SK-N-SH (cell line): ENCODE measurements around the gene EOLA2. TPM values are rescaled to one million over a fixed set of nuclear protein-coding genes. Genes with fewer than 3 reads are reported as not detected.

Source experiments
- CTCF ChIA-PET: fragments of 300-600, 350-600 bp; formaldehyde crosslinking; extraction: SDS; loops from one replicate; lab custom pipeline; 2021; lab: Yijun Ruan, JAX
- POLR2A ChIA-PET: fragments of 350-600 bp; sonication (Branson Sonifier 250); formaldehyde crosslinking; extraction: SDS; loops from one replicate; lab custom pipeline; 2020; ENCODE audit warnings: antibody characterized with exemption, inconsistent platforms; lab: Yijun Ruan, JAX
- DNase-seq: peaks from one replicate; pipeline ENCODE4 v3.0.0; 2012
- H2AFZ ChIP-seq: fragments of 200-600 bp; sonication (generic); 2 replicates; pipeline ENCODE4 v1.8.1; 2016; ENCODE audit warnings: antibody characterized with exemption, mild to moderate bottlenecking, low read depth
- H3F3A ChIP-seq: fragments of 200-600 bp; sonication (generic); replicated peaks from 2 replicates; pipeline ENCODE3; 2016; ENCODE audit warnings: antibody characterized with exemption, mild to moderate bottlenecking; ENCODE audit not compliant: insufficient read depth
- H3K27ac ChIP-seq, 2 experiments: fragments of 200-500 bp in 1 of 2; fragments of 200-600 bp in 1 of 2; sonication (Bioruptor generic) in 1 of 2; sonication (generic), shearing (Covaris generic) in 1 of 2; 2 replicates each; pipeline versions ENCODE4 v1.5.1 to v1.6.1; 2014 to 2016; ENCODE audit warnings: low read depth in 2 of 2, inconsistent platforms in 1 of 2, low read length in 1 of 2, mild to moderate bottlenecking in 1 of 2, mixed read lengths in 1 of 2
- H3K27me3 ChIP-seq: fragments of 200-600 bp; sonication (generic), shearing (Covaris generic); 2 replicates; pipeline ENCODE4 v1.6.1; 2016; ENCODE audit warnings: mixed run types; ENCODE audit not compliant: insufficient read depth
- H3K36me3 ChIP-seq, 2 experiments: fragments of 200-500 bp in 1 of 2; fragments of 200-600 bp in 1 of 2; sonication (Bioruptor generic) in 1 of 2; sonication (generic) in 1 of 2; replicated peaks in 1 of 2; 2 replicates each; pipeline versions ENCODE3 to v1.5.1; 2014 to 2016; ENCODE audit warnings: low read length in 1 of 2, mild to moderate bottlenecking in 1 of 2; ENCODE audit not compliant: insufficient read depth in 2 of 2, control insufficient read depth in 1 of 2
- H3K4me1 ChIP-seq, 2 experiments: fragments of 200-500 bp in 1 of 2; fragments of 200-600 bp in 1 of 2; sonication (Bioruptor generic) in 1 of 2; sonication (generic), shearing (Covaris generic) in 1 of 2; 2 replicates each; pipeline versions ENCODE4 v1.5.1 to v1.6.1; 2014 to 2016; ENCODE audit warnings: low read depth in 1 of 2, low read length in 1 of 2, mixed run types in 1 of 2; ENCODE audit not compliant: insufficient read depth in 2 of 2, control insufficient read depth in 1 of 2
- H3K4me2 ChIP-seq: fragments of 200-600 bp; sonication (generic), shearing (Covaris generic); 2 replicates; pipeline ENCODE4 v1.6.1; 2017; ENCODE audit warnings: mixed run types
- H3K4me3 ChIP-seq, 2 experiments: fragments of 200-500 bp in 1 of 2; fragments of 200-600 bp in 1 of 2; sonication (Bioruptor generic) in 1 of 2; sonication (generic), shearing (Covaris generic) in 1 of 2; 2 replicates each; pipeline versions ENCODE4 v1.5.1 to v1.8.1; 2014 to 2016; ENCODE audit warnings: low read depth in 2 of 2, inconsistent platforms in 1 of 2, low read length in 1 of 2, mild to moderate bottlenecking in 1 of 2, mixed read lengths in 1 of 2, moderate library complexity in 1 of 2
- H3K79me2 ChIP-seq: fragments of 200-600 bp; sonication (generic); 2 replicates; pipeline ENCODE4 v1.8.1; 2017; ENCODE audit warnings: mild to moderate bottlenecking; ENCODE audit not compliant: insufficient read depth
- H3K9ac ChIP-seq: fragments of 200-600 bp; sonication (generic); 2 replicates; pipeline ENCODE4 v1.6.1; 2017; ENCODE audit warnings: mixed run types
- H3K9me2 ChIP-seq: fragments of 200-600 bp; sonication (generic); 2 replicates; pipeline ENCODE4 v1.6.1; 2017; ENCODE audit warnings: mixed run types
- H3K9me3 ChIP-seq: fragments of 200-600 bp; sonication (generic); 2 replicates; pipeline ENCODE4 v1.6.1; 2017; ENCODE audit warnings: mixed run types, mild to moderate bottlenecking, moderate library complexity
- H4K20me1 ChIP-seq: fragments of 200-600 bp; sonication (generic); 2 replicates; pipeline ENCODE4 v1.6.1; 2017; ENCODE audit warnings: mild to moderate bottlenecking, mixed run types; ENCODE audit not compliant: insufficient read depth
- CHD2 ChIP-seq: fragments of 150-350 bp; IDR thresholded peaks from 2 replicates; pipeline ENCODE4 v1.6.1; 2018; ENCODE audit warnings: low read length; ENCODE audit not compliant: partially characterized antibody
- ELF1 ChIP-seq: IDR thresholded peaks from 2 replicates; pipeline ENCODE4 v1.4.0; 2012
- EZH2phosphoT487 ChIP-seq: fragments of 200-600 bp; sonication (generic); IDR thresholded peaks from 2 replicates; pipeline ENCODE4 v1.6.1; 2017; ENCODE audit warnings: low read depth, mixed run types, mild to moderate bottlenecking, antibody characterized with exemption, moderate library complexity, borderline replicate concordance
- FOSL2 ChIP-seq: IDR thresholded peaks from 2 replicates; pipeline ENCODE4 v1.4.0; 2012; ENCODE audit warnings: low read depth, mild to moderate bottlenecking, moderate library complexity, borderline replicate concordance
- FOXM1 ChIP-seq: IDR thresholded peaks from 2 replicates; pipeline ENCODE4 v1.4.0; 2012; ENCODE audit warnings: low read depth, mild to moderate bottlenecking
- JUND ChIP-seq: IDR thresholded peaks from 2 replicates; pipeline ENCODE4 v1.4.0; 2012
- MEF2A ChIP-seq: IDR thresholded peaks from 2 replicates; pipeline ENCODE4 v1.4.0; 2012; ENCODE audit warnings: low read depth, borderline replicate concordance
- MXI1 ChIP-seq: IDR thresholded peaks from 2 replicates; pipeline ENCODE4 v1.6.1; 2012; ENCODE audit warnings: mild to moderate bottlenecking, low read depth, low read length, improper control_type of control experiment
- POLR2AphosphoS5 ChIP-seq: IDR thresholded peaks from 2 replicates; pipeline ENCODE4 v1.6.1; 2012; ENCODE audit warnings: low read depth, low read length
- RCOR1 ChIP-seq: fragments of 150-350 bp; IDR thresholded peaks from 2 replicates; pipeline ENCODE4 v1.6.1; 2017; ENCODE audit warnings: antibody characterized with exemption, low read length
- RFX5 ChIP-seq: IDR thresholded peaks from 2 replicates; pipeline ENCODE4 v1.6.1; 2012; ENCODE audit warnings: mild to moderate bottlenecking, improper control_type of control experiment, low read length
- RXRA ChIP-seq: IDR thresholded peaks from 2 replicates; pipeline ENCODE4 v1.4.0; 2012; ENCODE audit warnings: low read depth, mild to moderate bottlenecking, borderline replicate concordance
- SMC3 ChIP-seq: IDR thresholded peaks from 2 replicates; pipeline ENCODE4 v1.6.1; 2012; ENCODE audit warnings: low read depth, low read length, improper control_type of control experiment
- TEAD4 ChIP-seq: IDR thresholded peaks from 2 replicates; pipeline ENCODE4 v1.4.0; 2012; ENCODE audit warnings: mild to moderate bottlenecking, borderline replicate concordance; ENCODE audit not compliant: insufficient read depth
- YY1 ChIP-seq: IDR thresholded peaks from 2 replicates; pipeline ENCODE4 v1.4.0; 2012; ENCODE audit warnings: low read depth, mild to moderate bottlenecking
- WGBS: methylation state at CpG from one replicate; pipeline ENCODE4 v1.1.6; 2017; ENCODE audit warnings: low lambda C conversion rate; 5-methylcytosine and 5-hydroxymethylcytosine counted together
- polyA plus RNA-seq, 3 experiments: library from polyadenylated mRNA; depleted of rRNA; stranded (reverse); fragments of >200 nt; gene quantifications; 2 replicates each; pipeline ENCODE4 v1.2.3, GENCODE V29; 2012
- TF ChIP-seq, protein P1 (sequence below): IDR thresholded peaks from 2 replicates; pipeline ENCODE4; 2012
- TF ChIP-seq, protein P2 (sequence below): IDR thresholded peaks from 2 replicates; pipeline ENCODE4 v1.4.0; 2012; ENCODE audit warnings: low read depth, borderline replicate concordance
- TF ChIP-seq, protein P3 (sequence below): fragments of 150-350 bp; IDR thresholded peaks from 2 replicates; pipeline ENCODE4 v1.6.1; 2017; ENCODE audit warnings: antibody characterized with exemption, low read length, low read depth, borderline replicate concordance
- TF ChIP-seq, protein P4 (sequence below): IDR thresholded peaks from 2 replicates; pipeline ENCODE4 v1.6.1; 2012; ENCODE audit warnings: mild to moderate bottlenecking, low read depth, low read length, moderate library complexity
- TF ChIP-seq, protein P5 (sequence below): fragments of 200-600 bp; sonication (generic); IDR thresholded peaks from 2 replicates; pipeline ENCODE4 v1.6.1; 2017; ENCODE audit warnings: antibody characterized with exemption, mild to moderate bottlenecking, moderate library complexity

The EOLA2 gene
- polyA plus RNA-seq, 1 of the 3 experiments (the other 2 are of a cell fraction), result 43.4 TPM

DNA sequence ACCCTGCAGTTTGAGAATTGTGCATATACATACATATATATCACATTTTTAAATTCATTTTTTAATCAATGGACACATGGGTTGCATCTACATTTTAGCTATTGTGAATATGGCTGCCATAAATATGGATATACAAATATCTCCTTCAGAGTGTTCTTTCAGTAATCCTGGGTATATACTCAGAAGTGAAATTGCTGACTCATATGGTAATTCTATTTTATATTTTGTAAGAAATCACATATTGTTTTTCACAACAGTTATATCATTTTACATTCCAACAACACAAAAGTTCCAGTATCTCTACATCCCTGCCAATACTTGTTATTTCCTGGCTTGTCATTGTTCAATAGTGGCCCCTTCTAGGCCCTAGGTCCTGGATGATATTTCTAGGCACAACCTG lies 29.6 kb downstream of the EOLA2 start:
- Histone ChIP-seq H3K27me3 (no peaks in the 10 kb centered on the region), H4K20me1 (no peaks in the 10 kb centered on the region), H3K79me2 (no peaks in the 10 kb centered on the region), H3K4me3 (no peak overlapping the region), H3K9me2 (no peaks in the 10 kb centered on the region), H3K9ac (no peak overlapping the region), H3K27ac (no peak overlapping the region), H3K4me1 (no peaks in the 10 kb centered on the region), H3K36me3 (no peaks in the 10 kb centered on the region), H3K9me3 (no peaks in the 10 kb centered on the region)
- CTCF ChIA-PET, result no interaction called here
- no peak for DNase-seq
- TF ChIP-seq RCOR1 (no peak), RXRA (no peak), SMC3 (no peak), TEAD4 (no peak), CHD2 (no peak), POLR2AphosphoS5 (no peak), YY1 (no peak), EZH2phosphoT487 (no peak)
- TF ChIP-seq, protein P1, sequence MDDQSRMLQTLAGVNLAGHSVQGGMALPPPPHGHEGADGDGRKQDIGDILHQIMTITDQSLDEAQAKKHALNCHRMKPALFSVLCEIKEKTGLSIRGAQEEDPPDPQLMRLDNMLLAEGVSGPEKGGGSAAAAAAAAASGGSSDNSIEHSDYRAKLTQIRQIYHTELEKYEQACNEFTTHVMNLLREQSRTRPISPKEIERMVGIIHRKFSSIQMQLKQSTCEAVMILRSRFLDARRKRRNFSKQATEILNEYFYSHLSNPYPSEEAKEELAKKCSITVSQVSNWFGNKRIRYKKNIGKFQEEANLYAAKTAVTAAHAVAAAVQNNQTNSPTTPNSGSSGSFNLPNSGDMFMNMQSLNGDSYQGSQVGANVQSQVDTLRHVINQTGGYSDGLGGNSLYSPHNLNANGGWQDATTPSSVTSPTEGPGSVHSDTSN, result no peak
- TF ChIP-seq, protein P2, sequence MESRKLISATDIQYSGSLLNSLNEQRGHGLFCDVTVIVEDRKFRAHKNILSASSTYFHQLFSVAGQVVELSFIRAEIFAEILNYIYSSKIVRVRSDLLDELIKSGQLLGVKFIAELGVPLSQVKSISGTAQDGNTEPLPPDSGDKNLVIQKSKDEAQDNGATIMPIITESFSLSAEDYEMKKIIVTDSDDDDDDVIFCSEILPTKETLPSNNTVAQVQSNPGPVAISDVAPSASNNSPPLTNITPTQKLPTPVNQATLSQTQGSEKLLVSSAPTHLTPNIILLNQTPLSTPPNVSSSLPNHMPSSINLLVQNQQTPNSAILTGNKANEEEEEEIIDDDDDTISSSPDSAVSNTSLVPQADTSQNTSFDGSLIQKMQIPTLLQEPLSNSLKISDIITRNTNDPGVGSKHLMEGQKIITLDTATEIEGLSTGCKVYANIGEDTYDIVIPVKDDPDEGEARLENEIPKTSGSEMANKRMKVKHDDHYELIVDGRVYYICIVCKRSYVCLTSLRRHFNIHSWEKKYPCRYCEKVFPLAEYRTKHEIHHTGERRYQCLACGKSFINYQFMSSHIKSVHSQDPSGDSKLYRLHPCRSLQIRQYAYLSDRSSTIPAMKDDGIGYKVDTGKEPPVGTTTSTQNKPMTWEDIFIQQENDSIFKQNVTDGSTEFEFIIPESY, result no peak
- TF ChIP-seq, protein P3, sequence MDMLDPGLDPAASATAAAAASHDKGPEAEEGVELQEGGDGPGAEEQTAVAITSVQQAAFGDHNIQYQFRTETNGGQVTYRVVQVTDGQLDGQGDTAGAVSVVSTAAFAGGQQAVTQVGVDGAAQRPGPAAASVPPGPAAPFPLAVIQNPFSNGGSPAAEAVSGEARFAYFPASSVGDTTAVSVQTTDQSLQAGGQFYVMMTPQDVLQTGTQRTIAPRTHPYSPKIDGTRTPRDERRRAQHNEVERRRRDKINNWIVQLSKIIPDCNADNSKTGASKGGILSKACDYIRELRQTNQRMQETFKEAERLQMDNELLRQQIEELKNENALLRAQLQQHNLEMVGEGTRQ, result no peak
- TF ChIP-seq, all 33 proteins: peak for 0
- no peak overlapping the region for H2AFZ ChIP-seq
- H3F3A ChIP-seq, result no peaks in the 10 kb centered on the region
- POLR2A ChIA-PET, result no interaction called here
- no peak overlapping the region for H3K4me2 ChIP-seq

DNA sequence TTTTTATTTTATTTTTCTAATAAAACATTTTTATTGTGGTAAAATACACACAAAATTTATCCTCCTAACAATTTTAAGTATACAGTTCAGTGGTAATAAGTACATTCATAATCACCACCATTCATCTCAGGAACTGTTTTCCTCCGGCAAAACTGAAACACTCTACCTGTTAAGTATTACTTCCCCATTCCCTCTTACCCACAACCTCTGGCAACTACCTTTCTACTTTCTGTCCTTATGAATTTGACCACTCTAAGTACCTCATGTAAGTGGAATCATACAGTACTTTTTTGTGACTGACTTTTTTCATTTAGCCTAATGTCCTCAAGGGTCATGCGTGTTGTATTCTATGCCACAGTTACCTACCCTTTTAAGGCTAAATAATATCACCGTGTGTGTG lies 30.0 kb downstream of the EOLA2 start:
- ChIA-PET CTCF (no interaction called here), POLR2A (no interaction called here)
- TF ChIP-seq, protein P4, sequence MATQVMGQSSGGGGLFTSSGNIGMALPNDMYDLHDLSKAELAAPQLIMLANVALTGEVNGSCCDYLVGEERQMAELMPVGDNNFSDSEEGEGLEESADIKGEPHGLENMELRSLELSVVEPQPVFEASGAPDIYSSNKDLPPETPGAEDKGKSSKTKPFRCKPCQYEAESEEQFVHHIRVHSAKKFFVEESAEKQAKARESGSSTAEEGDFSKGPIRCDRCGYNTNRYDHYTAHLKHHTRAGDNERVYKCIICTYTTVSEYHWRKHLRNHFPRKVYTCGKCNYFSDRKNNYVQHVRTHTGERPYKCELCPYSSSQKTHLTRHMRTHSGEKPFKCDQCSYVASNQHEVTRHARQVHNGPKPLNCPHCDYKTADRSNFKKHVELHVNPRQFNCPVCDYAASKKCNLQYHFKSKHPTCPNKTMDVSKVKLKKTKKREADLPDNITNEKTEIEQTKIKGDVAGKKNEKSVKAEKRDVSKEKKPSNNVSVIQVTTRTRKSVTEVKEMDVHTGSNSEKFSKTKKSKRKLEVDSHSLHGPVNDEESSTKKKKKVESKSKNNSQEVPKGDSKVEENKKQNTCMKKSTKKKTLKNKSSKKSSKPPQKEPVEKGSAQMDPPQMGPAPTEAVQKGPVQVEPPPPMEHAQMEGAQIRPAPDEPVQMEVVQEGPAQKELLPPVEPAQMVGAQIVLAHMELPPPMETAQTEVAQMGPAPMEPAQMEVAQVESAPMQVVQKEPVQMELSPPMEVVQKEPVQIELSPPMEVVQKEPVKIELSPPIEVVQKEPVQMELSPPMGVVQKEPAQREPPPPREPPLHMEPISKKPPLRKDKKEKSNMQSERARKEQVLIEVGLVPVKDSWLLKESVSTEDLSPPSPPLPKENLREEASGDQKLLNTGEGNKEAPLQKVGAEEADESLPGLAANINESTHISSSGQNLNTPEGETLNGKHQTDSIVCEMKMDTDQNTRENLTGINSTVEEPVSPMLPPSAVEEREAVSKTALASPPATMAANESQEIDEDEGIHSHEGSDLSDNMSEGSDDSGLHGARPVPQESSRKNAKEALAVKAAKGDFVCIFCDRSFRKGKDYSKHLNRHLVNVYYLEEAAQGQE, result no peak
- TF ChIP-seq MXI1 (no peak), MEF2A (no peak), JUND (no peak), SMC3 (no peak), FOSL2 (no peak), FOXM1 (no peak), ELF1 (no peak), RFX5 (no peak)
- TF ChIP-seq, protein P5, sequence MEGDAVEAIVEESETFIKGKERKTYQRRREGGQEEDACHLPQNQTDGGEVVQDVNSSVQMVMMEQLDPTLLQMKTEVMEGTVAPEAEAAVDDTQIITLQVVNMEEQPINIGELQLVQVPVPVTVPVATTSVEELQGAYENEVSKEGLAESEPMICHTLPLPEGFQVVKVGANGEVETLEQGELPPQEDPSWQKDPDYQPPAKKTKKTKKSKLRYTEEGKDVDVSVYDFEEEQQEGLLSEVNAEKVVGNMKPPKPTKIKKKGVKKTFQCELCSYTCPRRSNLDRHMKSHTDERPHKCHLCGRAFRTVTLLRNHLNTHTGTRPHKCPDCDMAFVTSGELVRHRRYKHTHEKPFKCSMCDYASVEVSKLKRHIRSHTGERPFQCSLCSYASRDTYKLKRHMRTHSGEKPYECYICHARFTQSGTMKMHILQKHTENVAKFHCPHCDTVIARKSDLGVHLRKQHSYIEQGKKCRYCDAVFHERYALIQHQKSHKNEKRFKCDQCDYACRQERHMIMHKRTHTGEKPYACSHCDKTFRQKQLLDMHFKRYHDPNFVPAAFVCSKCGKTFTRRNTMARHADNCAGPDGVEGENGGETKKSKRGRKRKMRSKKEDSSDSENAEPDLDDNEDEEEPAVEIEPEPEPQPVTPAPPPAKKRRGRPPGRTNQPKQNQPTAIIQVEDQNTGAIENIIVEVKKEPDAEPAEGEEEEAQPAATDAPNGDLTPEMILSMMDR, result no peak

More for the DNA sequence above, 30.0 kb downstream of the EOLA2 start:
- Histone ChIP-seq H2AFZ (no peak overlapping the region), H4K20me1 (no peaks in the 10 kb centered on the region), H3K4me1 (no peaks in the 10 kb centered on the region), H3K4me3 (no peak overlapping the region), H3K79me2 (no peaks in the 10 kb centered on the region), H3K4me2 (no peak overlapping the region), H3K9me3 (no peaks in the 10 kb centered on the region), H3K36me3 (no peaks in the 10 kb centered on the region), H3K27ac (no peak overlapping the region), H3K9me2 (no peaks in the 10 kb centered on the region), H3K9ac (no peak overlapping the region), H3F3A (no peaks in the 10 kb centered on the region), H3K27me3 (no peaks in the 10 kb centered on the region)
- no peak for DNase-seq
- 39% methylated on average over 3 of the region's 3 CpGs for WGBS
